Epithelial cell of esophagus (primary cell): ENCODE results near the gene EXOC2.

Experiments
- DNase-seq: peaks from one replicate; pipeline ENCODE4 v3.0.0; 2010; ENCODE audit warnings: low read depth
- H3K4me3 ChIP-seq: 2 replicates; pipeline ENCODE4 v1.5.1; 2011; ENCODE audit warnings: mild to moderate bottlenecking, low read length, control low read depth
- TF ChIP-seq, protein P1 (sequence below): IDR thresholded peaks from 2 replicates; pipeline ENCODE4 v1.5.1; 2011; ENCODE audit warnings: low read depth, mild to moderate bottlenecking, low read length, control low read depth, inconsistent platforms; ENCODE audit not compliant: insufficient read depth; ENCODE audit errors: missing control alignments

EXOC2 gene

DNA sequence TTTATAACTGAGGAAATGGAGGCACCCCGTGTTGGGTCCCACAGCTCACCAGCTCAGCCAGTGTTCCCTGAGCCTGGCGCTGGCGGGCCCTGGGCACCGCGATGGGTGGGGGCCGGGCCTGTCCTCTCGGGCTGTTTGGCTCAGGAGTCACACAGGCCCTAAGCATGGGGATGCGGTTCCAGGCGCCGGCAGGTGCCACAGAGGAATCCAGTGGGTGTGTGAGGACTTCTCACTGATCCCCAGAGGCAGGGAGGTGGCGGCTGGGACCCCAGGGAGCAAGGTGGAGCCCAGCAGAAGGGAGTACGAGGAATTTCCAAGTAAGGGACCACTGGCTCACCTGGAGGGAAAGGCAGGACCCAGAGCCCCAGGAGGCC is 243.9 kb downstream of the EXOC2 start:
- TF ChIP-seq, protein P1, sequence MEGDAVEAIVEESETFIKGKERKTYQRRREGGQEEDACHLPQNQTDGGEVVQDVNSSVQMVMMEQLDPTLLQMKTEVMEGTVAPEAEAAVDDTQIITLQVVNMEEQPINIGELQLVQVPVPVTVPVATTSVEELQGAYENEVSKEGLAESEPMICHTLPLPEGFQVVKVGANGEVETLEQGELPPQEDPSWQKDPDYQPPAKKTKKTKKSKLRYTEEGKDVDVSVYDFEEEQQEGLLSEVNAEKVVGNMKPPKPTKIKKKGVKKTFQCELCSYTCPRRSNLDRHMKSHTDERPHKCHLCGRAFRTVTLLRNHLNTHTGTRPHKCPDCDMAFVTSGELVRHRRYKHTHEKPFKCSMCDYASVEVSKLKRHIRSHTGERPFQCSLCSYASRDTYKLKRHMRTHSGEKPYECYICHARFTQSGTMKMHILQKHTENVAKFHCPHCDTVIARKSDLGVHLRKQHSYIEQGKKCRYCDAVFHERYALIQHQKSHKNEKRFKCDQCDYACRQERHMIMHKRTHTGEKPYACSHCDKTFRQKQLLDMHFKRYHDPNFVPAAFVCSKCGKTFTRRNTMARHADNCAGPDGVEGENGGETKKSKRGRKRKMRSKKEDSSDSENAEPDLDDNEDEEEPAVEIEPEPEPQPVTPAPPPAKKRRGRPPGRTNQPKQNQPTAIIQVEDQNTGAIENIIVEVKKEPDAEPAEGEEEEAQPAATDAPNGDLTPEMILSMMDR, result no peak
- no peak for DNase-seq
- no peak overlapping the region for H3K4me3 ChIP-seq

DNA sequence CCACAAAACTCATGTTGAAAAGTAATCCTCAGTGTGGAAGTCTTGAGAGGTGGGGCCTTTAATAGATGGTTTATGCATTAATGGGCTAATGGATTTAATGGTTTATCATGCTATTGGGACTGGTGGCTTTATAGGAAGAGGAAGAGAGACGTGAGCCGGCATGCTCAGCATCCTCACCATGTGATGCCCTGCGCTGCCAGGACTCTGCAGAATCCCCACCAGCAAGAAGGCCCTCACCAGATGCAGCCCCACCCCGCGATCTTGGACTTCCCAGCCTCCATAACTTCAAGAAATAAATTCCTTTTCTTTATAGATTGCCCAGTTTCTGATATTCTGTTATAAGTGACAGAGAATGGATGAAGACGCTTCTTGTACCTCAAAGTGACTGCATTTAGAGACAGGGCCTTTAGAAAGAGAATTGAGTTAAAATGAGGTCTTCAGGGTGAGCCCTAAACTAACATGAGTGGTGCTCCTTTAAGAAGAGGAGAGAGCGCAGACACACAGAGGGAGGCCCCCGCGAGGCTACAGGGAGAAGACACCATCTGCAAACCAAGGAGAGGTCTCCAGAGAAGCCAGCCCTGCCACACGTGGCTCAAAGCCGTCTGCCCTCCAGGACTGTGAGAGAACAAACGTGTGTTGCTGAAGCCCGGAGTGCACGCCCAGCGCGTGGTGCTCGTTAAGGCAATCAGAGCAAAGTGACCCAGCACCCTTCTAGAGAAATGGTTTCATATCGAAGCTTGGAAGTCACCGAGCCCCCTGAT is 244.5 kb downstream of the EXOC2 start:
- TF ChIP-seq, protein P1, result no peak
- H3K4me3 ChIP-seq, result no peak overlapping the region
- DNase-seq, result no peak

DNA sequence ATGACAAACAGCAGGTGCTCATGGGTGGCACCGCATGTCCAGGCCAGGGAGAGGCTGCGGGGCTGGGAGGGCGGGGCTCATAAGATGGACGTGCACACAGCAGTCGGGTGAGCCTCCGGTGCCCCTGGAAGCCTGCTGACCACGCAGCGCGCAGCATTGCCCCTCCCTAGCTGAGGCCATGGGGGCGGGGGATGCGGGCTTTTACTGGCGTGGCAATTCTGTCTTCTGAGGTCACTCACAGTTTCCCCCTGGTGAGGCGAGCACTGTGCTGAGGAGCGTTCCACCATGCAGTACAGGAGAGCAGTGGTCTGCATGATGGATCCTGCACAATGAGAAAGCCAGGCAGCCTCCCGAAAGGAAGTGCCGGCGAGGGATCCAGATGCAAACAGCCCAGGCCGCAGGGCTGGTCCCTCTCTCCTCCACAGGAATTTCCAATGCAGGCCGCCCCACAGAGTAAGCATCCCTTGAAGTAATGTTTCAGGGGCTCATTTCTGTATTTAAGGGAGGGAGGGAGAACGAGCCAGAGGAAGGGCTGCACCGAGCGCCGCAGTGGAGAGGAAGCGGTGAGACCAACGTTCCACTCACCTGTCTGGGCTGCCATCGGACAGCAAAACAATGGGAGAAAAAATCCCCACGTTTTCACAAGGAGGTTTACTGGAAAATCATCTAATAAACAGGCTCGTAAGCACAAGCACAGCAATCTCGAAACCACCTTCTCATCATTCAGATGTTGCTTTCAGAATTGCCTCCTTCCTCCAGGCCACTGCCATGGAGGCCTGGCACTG is 245.4 kb downstream of the EXOC2 start:
- TF ChIP-seq, protein P1, result no peak
- H3K4me3 ChIP-seq, result no peak overlapping the region
- no peak for DNase-seq

DNA sequence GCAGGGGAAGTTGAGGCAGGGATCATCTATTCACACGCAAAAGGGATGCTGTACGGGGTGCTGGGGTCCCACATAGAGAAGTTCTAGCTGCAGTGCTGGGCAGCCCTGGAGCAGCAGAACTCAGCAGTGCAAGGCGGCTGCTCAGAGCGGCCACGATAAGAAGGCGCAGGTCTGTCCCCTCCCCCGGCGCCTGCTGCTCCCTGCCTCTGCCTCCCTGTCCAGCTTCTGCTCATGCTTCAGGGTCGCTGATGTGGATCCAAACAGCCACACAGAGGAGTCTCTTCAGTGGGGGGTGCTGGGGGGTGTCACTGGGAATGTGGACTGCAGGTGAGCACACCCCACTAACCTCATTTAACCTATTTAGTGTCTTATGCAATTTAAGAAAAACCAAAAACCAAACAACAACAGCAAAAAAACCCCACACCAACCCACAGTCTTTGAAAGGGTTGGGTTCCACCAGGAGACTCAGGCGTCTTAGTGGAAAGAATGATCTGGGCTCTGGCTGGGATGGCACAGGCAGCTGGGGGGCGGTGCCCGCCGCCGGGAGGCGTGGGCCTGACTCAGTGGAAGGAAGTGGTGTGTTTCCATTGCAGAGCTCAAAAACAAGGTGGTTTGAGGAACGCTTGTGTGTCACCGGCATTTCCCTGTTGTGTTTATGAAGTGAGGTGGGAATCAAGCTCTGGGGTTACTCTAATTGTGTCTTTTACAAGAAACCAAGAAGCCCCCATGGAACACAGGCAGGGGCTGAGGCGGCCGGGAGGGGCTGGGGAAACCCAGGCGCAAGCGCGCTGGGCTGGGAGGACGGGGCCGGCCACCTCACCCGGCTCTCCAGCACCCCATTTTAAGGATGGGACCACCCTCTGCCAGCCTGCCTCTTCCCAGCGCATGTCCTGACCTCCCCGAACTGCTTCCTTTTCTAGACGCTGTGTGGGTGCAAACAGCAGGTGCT is 246.2 kb downstream of the EXOC2 start:
- no peak for DNase-seq
- no peak overlapping the region for H3K4me3 ChIP-seq
- TF ChIP-seq, protein P1, result no peak

GRCh38 chr6:445571-446417 is 247.1 kb downstream of the EXOC2 start:
- DNase-seq, result no peak
- TF ChIP-seq, protein P1, result no peak
- no peak overlapping the region for H3K4me3 ChIP-seq
